ENCODE results near the gene ZNF546.

ZNF546 gene

GRCh38 chr19:39970675-39971379 is 26.0 kb upstream of the ZNF546 start, which contains the start of gene PSMC4:
Gene PSMC4, plus strand, starts transcription at chr19:39971165. Its CDS starts 38 bp downstream, at chr19:39971203.
- Histone ChIP-seq H3K4me3 (ENCODE audit: insufficient read length, low read depth) (peak within 1 kb of the TSS; percentile 92), H3K4me1 (ENCODE audit: insufficient read depth, insufficient read length) (peaks cover 2% of the 10 kb centered on the region), H3K9ac (ENCODE audit: insufficient read length, low read depth) (peak within 1 kb of the TSS; percentile 87), H3K9me3 (ENCODE audit: insufficient read depth, low read length) (no peaks in the 10 kb centered on the region), H3K27me3 (ENCODE audit: insufficient read depth, insufficient read length) (no peaks in the 10 kb centered on the region), H3K36me3 (ENCODE audit: insufficient read depth, insufficient read length, low read length) (peaks cover 39% of the 10 kb centered on the region)
- peak; percentile 95 for DNase-seq (ENCODE audit: low read depth, low spot score)
- TF ChIP-seq ZNF274 (IDR thresholded peaks at IDR 0.05; ENCODE audit: low read depth, low read length) (no peak), YY1 (IDR thresholded peaks at IDR 0.05; ENCODE audit: insufficient read depth, insufficient read length) (no peak), SUZ12 (IDR thresholded peaks at IDR 0.05; ENCODE audit: extremely low read depth, insufficient read depth, insufficient read length) (no peak)

GRCh38 chr19:39971380-39972035 is 25.4 kb upstream of the ZNF546 start:
- Histone ChIP-seq H3K9me3 (ENCODE audit: insufficient read depth, low read length) (no peaks in the 10 kb centered on the region), H3K4me1 (ENCODE audit: insufficient read depth, insufficient read length) (peaks cover 2% of the 10 kb centered on the region), H3K27me3 (ENCODE audit: insufficient read depth, insufficient read length) (no peaks in the 10 kb centered on the region), H3K4me3 (ENCODE audit: insufficient read length, low read depth) (peak overlapping the region; percentile 92), H3K36me3 (ENCODE audit: insufficient read depth, insufficient read length, low read length) (peaks cover 39% of the 10 kb centered on the region), H3K9ac (ENCODE audit: insufficient read length, low read depth) (peak overlapping the region; percentile 87)
- no peak for DNase-seq (ENCODE audit: low read depth, low spot score)
- TF ChIP-seq ZNF274 (IDR thresholded peaks at IDR 0.05; ENCODE audit: low read depth, low read length) (no peak), YY1 (IDR thresholded peaks at IDR 0.05; ENCODE audit: insufficient read depth, insufficient read length) (no peak), SUZ12 (IDR thresholded peaks at IDR 0.05; ENCODE audit: extremely low read depth, insufficient read depth, insufficient read length) (no peak)

- Histone ChIP-seq H3K9ac (ENCODE audit: insufficient read length, low read depth) (no peak overlapping the region), H3K36me3 (ENCODE audit: insufficient read depth, insufficient read length, low read length) (peaks cover 64% of the 10 kb centered on the region), H3K27me3 (ENCODE audit: insufficient read depth, insufficient read length) (no peaks in the 10 kb centered on the region), H3K4me1 (ENCODE audit: insufficient read depth, insufficient read length) (peaks cover 2% of the 10 kb centered on the region), H3K4me3 (ENCODE audit: insufficient read length, low read depth) (no peak overlapping the region), H3K9me3 (ENCODE audit: insufficient read depth, low read length) (no peaks in the 10 kb centered on the region)
- TF ChIP-seq YY1 (IDR thresholded peaks at IDR 0.05; ENCODE audit: insufficient read depth, insufficient read length) (no peak), ZNF274 (IDR thresholded peaks at IDR 0.05; ENCODE audit: low read depth, low read length) (no peak), SUZ12 (IDR thresholded peaks at IDR 0.05; ENCODE audit: extremely low read depth, insufficient read depth, insufficient read length) (no peak)
- DNase-seq (ENCODE audit: low read depth, low spot score): no peak
Measured at GRCh38 chr19:39974377-39975155, 22.3 kb upstream of the ZNF546 start.

DNA sequence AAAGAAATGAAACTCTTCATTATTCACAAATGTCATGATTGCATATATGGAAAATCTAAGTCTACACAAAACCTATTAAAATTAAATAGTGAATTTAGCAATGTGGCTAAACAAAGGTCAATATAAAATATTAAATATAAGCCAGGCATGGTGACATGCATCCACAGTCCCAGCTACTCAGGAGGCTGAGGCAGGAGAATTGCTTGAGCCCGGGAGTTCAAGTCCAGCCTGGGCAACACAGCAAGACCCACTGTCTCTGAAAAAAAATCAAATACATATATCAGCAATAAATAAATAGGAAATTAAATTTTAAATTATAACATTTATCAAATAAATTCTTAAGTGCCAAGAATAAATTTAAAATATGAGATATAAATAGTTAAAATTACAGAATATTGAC is 14.0 kb upstream of the ZNF546 start:
- H3K36me3 ChIP-seq (ENCODE audit: insufficient read depth, insufficient read length, low read length): peaks cover 56% of the 10 kb centered on the region

GRCh38 chr19:39983695-39984300 is 13.1 kb upstream of the ZNF546 start:
- H3K27me3 ChIP-seq (ENCODE audit: insufficient read depth, insufficient read length): no peaks in the 10 kb centered on the region
- no peak for DNase-seq (ENCODE audit: low read depth, low spot score)
- TF ChIP-seq YY1 (IDR thresholded peaks at IDR 0.05; ENCODE audit: insufficient read depth, insufficient read length): no peak
- no peak for TF ChIP-seq SUZ12 (IDR thresholded peaks at IDR 0.05; ENCODE audit: extremely low read depth, insufficient read depth, insufficient read length)
- TF ChIP-seq ZNF274 (IDR thresholded peaks at IDR 0.05; ENCODE audit: low read depth, low read length): no peak
- no peak overlapping the region for H3K9ac ChIP-seq (ENCODE audit: insufficient read length, low read depth)
- H3K9me3 ChIP-seq (ENCODE audit: insufficient read depth, low read length): peaks cover 37% of the 10 kb centered on the region
- peaks cover 47% of the 10 kb centered on the region for H3K36me3 ChIP-seq (ENCODE audit: insufficient read depth, insufficient read length, low read length)
- no peaks in the 10 kb centered on the region for H3K4me1 ChIP-seq (ENCODE audit: insufficient read depth, insufficient read length)
- no peak overlapping the region for H3K4me3 ChIP-seq (ENCODE audit: insufficient read length, low read depth)

More for the DNA sequence above, 14.0 kb upstream of the ZNF546 start:
- no peak for TF ChIP-seq ZNF274 (IDR thresholded peaks at IDR 0.05; ENCODE audit: low read depth, low read length)
- no peak for TF ChIP-seq SUZ12 (IDR thresholded peaks at IDR 0.05; ENCODE audit: extremely low read depth, insufficient read depth, insufficient read length)
- no peak for TF ChIP-seq YY1 (IDR thresholded peaks at IDR 0.05; ENCODE audit: insufficient read depth, insufficient read length)
- Histone ChIP-seq H3K4me1 (ENCODE audit: insufficient read depth, insufficient read length) (no peaks in the 10 kb centered on the region), H3K9me3 (ENCODE audit: insufficient read depth, low read length) (peaks cover 34% of the 10 kb centered on the region), H3K27me3 (ENCODE audit: insufficient read depth, insufficient read length) (no peaks in the 10 kb centered on the region), H3K9ac (ENCODE audit: insufficient read length, low read depth) (no peak overlapping the region), H3K4me3 (ENCODE audit: insufficient read length, low read depth) (no peak overlapping the region)
- DNase-seq (ENCODE audit: low read depth, low spot score): no peak

- H3K9me3 ChIP-seq (ENCODE audit: insufficient read depth, low read length): peaks cover 37% of the 10 kb centered on the region
- H3K4me3 ChIP-seq (ENCODE audit: insufficient read length, low read depth): no peak overlapping the region
- H3K36me3 ChIP-seq (ENCODE audit: insufficient read depth, insufficient read length, low read length): peaks cover 18% of the 10 kb centered on the region
- TF ChIP-seq YY1 (IDR thresholded peaks at IDR 0.05; ENCODE audit: insufficient read depth, insufficient read length) (no peak), SUZ12 (IDR thresholded peaks at IDR 0.05; ENCODE audit: extremely low read depth, insufficient read depth, insufficient read length) (no peak), ZNF274 (IDR thresholded peaks at IDR 0.05; ENCODE audit: low read depth, low read length) (no peak)
- H3K4me1 ChIP-seq (ENCODE audit: insufficient read depth, insufficient read length): no peaks in the 10 kb centered on the region
- H3K27me3 ChIP-seq (ENCODE audit: insufficient read depth, insufficient read length): no peaks in the 10 kb centered on the region
- DNase-seq (ENCODE audit: low read depth, low spot score): no peak
- H3K9ac ChIP-seq (ENCODE audit: insufficient read length, low read depth): no peak overlapping the region
Measured at GRCh38 chr19:39986643-39987042, 10.2 kb upstream of the ZNF546 start.
